Muscle of leg (tissue), 11 donors: ENCODE data around the gene TSC2. TPM values are rescaled to one million over a fixed set of nuclear protein-coding genes. Genes with fewer than 3 reads are reported as not detected.

Source experiments
- DNase-seq: peaks from one replicate; pipeline ENCODE4 v3.0.0; 2013
- H3K27ac ChIP-seq: one replicate; pipeline ENCODE4 v1.5.1; 2013; ENCODE audit warnings: mild to moderate bottlenecking, low read length, control low read depth
- H3K27me3 ChIP-seq: one replicate; pipeline ENCODE4 v1.6.1; 2013; ENCODE audit warnings: low read length; ENCODE audit not compliant: control insufficient read depth, insufficient read depth
- H3K36me3 ChIP-seq: one replicate; pipeline ENCODE4 v1.6.1; 2013; ENCODE audit warnings: low read length; ENCODE audit not compliant: control insufficient read depth, insufficient read depth
- H3K4me1 ChIP-seq: one replicate; pipeline ENCODE4 v1.6.1; 2013; ENCODE audit warnings: low read length; ENCODE audit not compliant: control insufficient read depth, insufficient read depth
- H3K4me3 ChIP-seq: one replicate; pipeline ENCODE4 v1.5.1; 2013; ENCODE audit warnings: low read length, control low read depth
- H3K9me3 ChIP-seq: replicated peaks from 2 replicates; pipeline ENCODE4 v1.6.1; 2013; ENCODE audit warnings: low read depth, low read length; ENCODE audit not compliant: control insufficient read depth
- WGBS: methylation state at CpG from one replicate; pipeline ENCODE4 v1.1.5; 2013; ENCODE audit warnings: missing lambda C conversion rate; ENCODE audit not compliant: insufficient coverage; 5-methylcytosine and 5-hydroxymethylcytosine counted together
- polyA plus RNA-seq, 8 donors: library from polyadenylated mRNA; unstranded; fragments of 120-200 nt; gene quantifications; one replicate each; pipeline versions ENCODE4 v1.2.1 to v1.2.3, GENCODE V29; 2013; ENCODE audit warnings: inconsistent platforms in 1 of 8, low replicate concordance in 1 of 8; ENCODE audit not compliant: insufficient read length in 8 of 8, insufficient read depth in 1 of 8
- total RNA-seq: library from RNA; stranded (reverse); fragments of 120-200 nt; gene quantifications from one replicate; pipeline ENCODE4 v1.2.4, GENCODE V29; 2013

Gene TSC2
- total and polyA plus RNA-seq, 9 donors: 31.8 to 109 (median 79.4) TPM

- DNase-seq: no peak
- Histone ChIP-seq H3K4me1 (no peaks in the 10 kb centered on the region), H3K27ac (no peak overlapping the region), H3K9me3 (no peaks in the 10 kb centered on the region), H3K27me3 (no peaks in the 10 kb centered on the region), H3K36me3 (peaks cover 79% of the 10 kb centered on the region), H3K4me3 (no peak overlapping the region)
- 89% methylated on average over 9 of the region's 19 CpGs for WGBS
Observed at GRCh38 chr16:2056681-2057407, 9.1 kb downstream of the TSC2 start.

GRCh38 chr16:2057438-2057837, 9.7 kb downstream of the TSC2 start:
- WGBS: 91% methylated on average over 8 of the region's 10 CpGs
- no peaks in the 10 kb centered on the region for H3K4me1 ChIP-seq

GRCh38 chr16:2058420-2058819, 10.6 kb downstream of the TSC2 start:
- Histone ChIP-seq H3K9me3 (no peaks in the 10 kb centered on the region), H3K4me1 (no peaks in the 10 kb centered on the region), H3K36me3 (peaks cover 77% of the 10 kb centered on the region), H3K27me3 (no peaks in the 10 kb centered on the region), H3K27ac (no peak overlapping the region), H3K4me3 (no peak overlapping the region)
- WGBS: 84% methylated on average over 13 of the region's 13 CpGs
- DNase-seq: no peak

More at GRCh38 chr16:2057438-2057837, 9.7 kb downstream of the TSC2 start:
- Histone ChIP-seq H3K36me3 (peaks cover 78% of the 10 kb centered on the region), H3K9me3 (no peaks in the 10 kb centered on the region), H3K27me3 (no peaks in the 10 kb centered on the region), H3K4me3 (no peak overlapping the region), H3K27ac (no peak overlapping the region)
- no peak for DNase-seq

GRCh38 chr16:2058872-2059271, 11.1 kb downstream of the TSC2 start:
- Histone ChIP-seq H3K27ac (no peak overlapping the region), H3K36me3 (peaks cover 77% of the 10 kb centered on the region), H3K4me1 (no peaks in the 10 kb centered on the region), H3K27me3 (no peaks in the 10 kb centered on the region), H3K4me3 (no peak overlapping the region), H3K9me3 (no peaks in the 10 kb centered on the region)
- WGBS: 100% methylated on average over 1 of the region's 10 CpGs
- DNase-seq: no peak

- H3K9me3 ChIP-seq: no peaks in the 10 kb centered on the region
- H3K27me3 ChIP-seq: no peaks in the 10 kb centered on the region
- no peak for DNase-seq
- no peak overlapping the region for H3K27ac ChIP-seq
- WGBS: 89% methylated on average over 15 of the region's 17 CpGs
- no peak overlapping the region for H3K4me3 ChIP-seq
- peaks cover 71% of the 10 kb centered on the region for H3K36me3 ChIP-seq
- no peaks in the 10 kb centered on the region for H3K4me1 ChIP-seq
Observed at GRCh38 chr16:2060346-2060745, 12.6 kb downstream of the TSC2 start.

GRCh38 chr16:2061023-2061422, 13.2 kb downstream of the TSC2 start:
- Histone ChIP-seq H3K27me3 (no peaks in the 10 kb centered on the region), H3K9me3 (no peaks in the 10 kb centered on the region), H3K4me1 (no peaks in the 10 kb centered on the region), H3K27ac (no peak overlapping the region), H3K4me3 (no peak overlapping the region), H3K36me3 (peaks cover 76% of the 10 kb centered on the region)
- 89% methylated on average over 17 of the region's 18 CpGs for WGBS
- DNase-seq: no peak

- Histone ChIP-seq H3K27me3 (no peaks in the 10 kb centered on the region), H3K4me3 (no peak overlapping the region), H3K4me1 (no peaks in the 10 kb centered on the region), H3K27ac (no peak overlapping the region), H3K36me3 (peaks cover 79% of the 10 kb centered on the region), H3K9me3 (no peaks in the 10 kb centered on the region)
- DNase-seq: no peak
- WGBS: 92% methylated on average over 11 of the region's 13 CpGs
Observed at GRCh38 chr16:2061526-2061925, 13.7 kb downstream of the TSC2 start.

- no peak for DNase-seq
- 91% methylated on average over 28 of the region's 28 CpGs for WGBS
- no peaks in the 10 kb centered on the region for H3K27me3 ChIP-seq
Observed at GRCh38 chr16:2062801-2063200, 15.0 kb downstream of the TSC2 start.

GRCh38 chr16:2063861-2064260, 16.1 kb downstream of the TSC2 start:
- no peaks in the 10 kb centered on the region for H3K27me3 ChIP-seq
- 90% methylated on average over 25 of the region's 25 CpGs for WGBS

More at GRCh38 chr16:2062801-2063200, 15.0 kb downstream of the TSC2 start:
- H3K9me3 ChIP-seq: no peaks in the 10 kb centered on the region
- peaks cover 76% of the 10 kb centered on the region for H3K36me3 ChIP-seq
- no peaks in the 10 kb centered on the region for H3K4me1 ChIP-seq
- H3K4me3 ChIP-seq: no peak overlapping the region
- H3K27ac ChIP-seq: no peak overlapping the region

GRCh38 chr16:2064368-2064945, 16.7 kb downstream of the TSC2 start:
- Histone ChIP-seq H3K36me3 (peaks cover 75% of the 10 kb centered on the region), H3K27me3 (no peaks in the 10 kb centered on the region), H3K4me1 (no peaks in the 10 kb centered on the region), H3K4me3 (no peak overlapping the region), H3K9me3 (no peaks in the 10 kb centered on the region), H3K27ac (no peak overlapping the region)
- DNase-seq: no peak
- 89% methylated on average over 15 of the region's 16 CpGs for WGBS

More at GRCh38 chr16:2063861-2064260, 16.1 kb downstream of the TSC2 start:
- H3K36me3 ChIP-seq: peaks cover 74% of the 10 kb centered on the region
- no peak overlapping the region for H3K4me3 ChIP-seq
- DNase-seq: no peak
- no peaks in the 10 kb centered on the region for H3K9me3 ChIP-seq
- H3K4me1 ChIP-seq: no peaks in the 10 kb centered on the region
- H3K27ac ChIP-seq: no peak overlapping the region
